Activated T-cell treated with anti-CD3 and anti-CD28 coated beads, Interleukin-2, amount 50 U/mL, for 48 hours (primary cell): Measurements from ENCODE around the gene BMPR1A.

Experiments used
- DNase-seq, 2 experiments: peaks; one replicate each; pipeline ENCODE4 v3.0.0-alpha.2; 2020

BMPR1A gene

GRCh38 chr10:86958116-86958900 is 201.9 kb downstream of the BMPR1A start, which contains the start of gene SNCG:
Gene SNCG (plus strand): TSS chr10:86958599. CDS start chr10:86958698, 99 bp downstream.
- no peak for DNase-seq

DNA sequence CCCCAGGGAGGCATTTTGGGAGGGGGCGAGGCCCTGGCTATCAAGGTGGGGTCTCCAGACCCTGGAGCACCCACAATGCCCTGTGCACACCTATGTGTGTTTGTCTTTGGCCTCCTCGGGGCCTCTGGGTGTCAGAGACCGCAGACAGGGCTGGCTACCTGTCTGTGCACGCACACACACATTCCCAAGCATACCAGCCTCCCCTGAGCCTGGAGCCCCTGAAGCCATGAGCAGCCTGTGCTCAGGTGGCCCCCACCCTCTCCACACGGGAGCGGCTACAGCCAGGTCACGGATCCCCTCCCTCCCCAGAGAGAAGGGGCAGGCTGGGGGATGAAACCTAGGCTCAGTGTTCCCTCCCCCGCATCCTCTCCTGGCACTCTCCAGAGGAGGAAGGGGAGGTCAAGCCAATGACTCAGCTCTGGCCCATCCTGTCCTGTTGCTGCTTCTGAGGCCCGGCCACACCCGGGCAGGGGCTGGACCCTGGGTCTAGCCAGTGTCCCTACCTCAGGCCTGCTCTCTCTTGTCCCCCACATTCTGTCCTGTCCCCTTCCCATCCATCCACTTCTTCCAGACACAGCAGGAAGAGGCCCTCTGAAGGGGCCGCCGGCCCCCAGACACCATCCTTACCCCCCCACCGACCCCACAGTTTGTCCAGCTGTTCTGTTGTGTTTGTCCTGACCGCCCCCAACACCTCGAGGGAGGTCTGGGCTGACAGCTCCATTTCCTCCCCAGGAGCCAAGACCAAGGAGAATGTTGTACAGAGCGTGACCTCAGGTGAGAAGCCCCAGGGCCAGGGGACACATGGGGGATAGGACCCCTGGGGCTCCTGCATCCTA is 202.7 kb downstream of the BMPR1A start:
- no peak for DNase-seq

GRCh38 chr10:86959737-86960002 is 203.3 kb downstream of the BMPR1A start:
- no peak for DNase-seq

- DNase-seq, result peak in 1 of 2 experiments; percentile 62
These were observed 203.8 kb downstream of the BMPR1A start for GRCh38 chr10:86960003-86960862.

- DNase-seq, result no peak
These were observed 204.5 kb downstream of the BMPR1A start for GRCh38 chr10:86960863-86961434.

DNA sequence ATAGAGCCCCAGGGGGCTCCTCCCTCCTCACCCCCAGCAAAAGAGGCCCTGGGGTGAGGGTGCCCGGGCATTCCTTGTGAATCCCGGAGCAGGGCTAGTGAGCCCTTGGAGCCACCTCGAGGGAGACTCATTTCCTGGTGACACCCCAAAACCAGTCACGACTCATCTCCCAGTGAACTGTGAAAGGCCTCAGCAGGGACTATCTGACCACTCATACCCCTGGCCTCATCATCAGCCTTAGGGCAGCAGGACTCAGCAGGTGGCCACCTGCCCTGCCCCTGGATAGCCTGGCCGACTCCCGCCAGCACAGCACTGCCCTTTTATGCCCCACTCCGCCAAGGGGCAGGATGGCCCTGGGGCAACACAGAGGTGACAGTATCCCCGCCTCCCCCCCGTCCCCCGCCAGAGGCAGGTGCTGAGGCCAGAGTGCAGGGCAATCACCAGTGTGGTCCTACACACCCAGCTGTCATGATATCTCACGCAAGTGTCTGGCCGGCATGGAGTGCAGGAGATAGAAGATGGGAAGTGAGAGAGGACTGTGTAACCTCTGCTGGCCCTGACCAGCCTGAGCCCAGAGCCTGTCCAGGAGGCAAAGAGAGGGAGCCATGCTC is 205.2 kb downstream of the BMPR1A start:
- DNase-seq, result no peak

- peak; percentile 7 to 13 for DNase-seq
These were observed 205.9 kb downstream of the BMPR1A start for GRCh38 chr10:86962136-86962980.

DNA sequence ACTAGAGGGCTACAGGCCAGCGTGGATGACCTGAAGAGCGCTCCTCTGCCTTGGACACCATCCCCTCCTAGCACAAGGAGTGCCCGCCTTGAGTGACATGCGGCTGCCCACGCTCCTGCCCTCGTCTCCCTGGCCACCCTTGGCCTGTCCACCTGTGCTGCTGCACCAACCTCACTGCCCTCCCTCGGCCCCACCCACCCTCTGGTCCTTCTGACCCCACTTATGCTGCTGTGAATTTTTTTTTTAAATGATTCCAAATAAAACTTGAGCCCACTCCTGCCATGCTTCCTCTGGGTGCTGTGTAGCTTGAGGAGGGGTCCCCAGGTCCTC is 206.5 kb downstream of the BMPR1A start:
- no peak for DNase-seq

DNA sequence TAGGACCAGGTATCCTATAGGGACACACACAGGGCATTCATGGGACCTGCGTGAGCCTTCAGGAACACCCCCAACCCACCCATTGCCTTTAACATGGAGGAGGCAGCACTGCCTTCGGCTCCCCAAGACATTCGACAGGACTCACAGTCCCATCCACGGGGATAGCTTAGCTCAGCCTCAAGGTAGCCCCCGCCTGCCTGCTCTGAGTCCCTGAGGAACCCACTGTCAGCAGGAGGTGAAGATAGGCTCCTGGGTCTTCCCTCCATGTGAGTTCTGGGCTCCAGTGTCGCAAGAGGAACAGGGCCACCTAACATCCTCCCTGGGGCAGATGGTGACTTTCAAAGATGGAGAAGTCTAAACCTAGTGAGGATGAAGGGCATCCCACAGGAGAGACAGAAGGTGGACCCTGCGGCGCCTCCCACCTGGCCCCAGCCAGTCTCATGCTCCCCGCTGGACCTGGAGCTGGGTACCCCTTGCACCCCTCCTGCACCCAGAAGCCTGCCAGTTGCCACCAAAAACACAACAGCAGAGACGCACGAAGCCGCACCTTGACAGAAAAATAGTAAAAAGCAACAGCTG is 207.0 kb downstream of the BMPR1A start:
- DNase-seq, result peak; percentile 12 to 13

DNA sequence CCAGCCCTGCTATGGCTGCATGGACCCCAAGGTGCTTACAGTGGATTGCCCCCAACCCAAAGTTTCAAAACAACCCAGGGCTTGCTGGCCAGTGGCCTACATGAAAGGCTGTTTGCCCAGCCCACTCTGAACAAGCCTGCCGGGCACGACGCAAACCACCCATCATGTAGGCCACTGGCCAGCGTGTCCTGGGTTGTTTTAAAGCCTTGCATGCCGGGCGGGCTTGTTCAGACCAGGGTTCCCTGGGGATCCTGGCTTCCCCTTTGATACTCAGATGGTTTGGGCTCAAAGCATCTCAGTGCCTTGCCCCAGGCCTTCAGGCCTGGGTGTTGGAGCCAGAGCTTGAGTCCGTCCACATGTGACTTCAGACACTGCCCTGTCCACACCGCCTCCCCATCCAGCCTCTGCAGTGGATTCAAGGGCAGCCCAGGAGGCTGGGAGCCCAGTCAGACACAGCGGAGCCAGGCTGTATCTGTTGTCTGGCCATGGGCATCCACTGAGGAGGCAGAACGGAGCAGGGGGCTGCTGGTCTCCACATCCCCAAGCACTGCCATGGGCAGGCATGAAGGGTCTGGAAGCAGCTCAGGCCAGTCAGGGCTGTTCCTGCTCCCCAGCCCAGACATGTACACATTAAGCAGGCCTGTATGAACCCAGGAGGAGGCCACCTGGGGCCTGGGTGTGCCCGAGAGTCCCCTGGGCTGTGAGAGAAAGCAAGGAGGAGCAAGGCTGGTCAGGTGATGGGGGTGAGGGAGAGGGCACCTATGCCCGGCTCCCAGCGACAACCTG is 207.8 kb downstream of the BMPR1A start:
- peak; percentile 11 to 13 for DNase-seq

- DNase-seq, result peak; percentile 15
These were observed 208.4 kb downstream of the BMPR1A start for GRCh38 chr10:86964847-86965190.

DNA sequence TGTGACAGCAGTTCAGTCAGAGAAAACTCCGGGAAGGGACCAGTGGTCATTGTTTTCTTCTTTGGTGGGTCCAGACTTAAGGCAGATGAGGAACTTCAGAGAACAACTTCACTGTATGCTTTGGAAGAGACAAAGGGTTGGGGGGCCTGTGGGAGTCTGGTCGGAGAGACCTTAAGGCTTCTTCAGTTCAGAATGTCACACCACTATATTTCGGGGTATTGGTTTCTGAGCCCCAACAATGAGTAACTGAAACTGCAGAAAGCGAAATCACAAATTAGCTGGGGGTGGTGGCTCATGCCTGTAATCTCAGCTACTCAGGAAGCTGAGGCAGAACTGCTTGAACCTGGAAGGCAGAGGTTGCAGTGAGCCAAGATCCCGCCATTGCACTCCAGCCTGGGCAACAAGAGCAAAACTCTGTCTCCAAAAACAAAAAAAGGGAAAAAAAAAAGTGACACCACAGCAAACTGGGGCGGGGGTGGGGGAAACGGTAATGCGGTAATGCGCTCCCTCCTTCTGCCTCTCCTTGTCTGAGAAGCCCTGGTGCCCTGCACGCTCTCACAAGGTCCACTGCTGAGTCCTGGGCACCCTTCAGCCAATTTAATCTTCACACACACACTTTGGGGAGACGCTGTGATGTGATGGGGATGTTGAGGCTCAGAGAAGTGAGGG is 209.7 kb downstream of the BMPR1A start:
- DNase-seq, result peak in 1 of 2 experiments; percentile 22

DNA sequence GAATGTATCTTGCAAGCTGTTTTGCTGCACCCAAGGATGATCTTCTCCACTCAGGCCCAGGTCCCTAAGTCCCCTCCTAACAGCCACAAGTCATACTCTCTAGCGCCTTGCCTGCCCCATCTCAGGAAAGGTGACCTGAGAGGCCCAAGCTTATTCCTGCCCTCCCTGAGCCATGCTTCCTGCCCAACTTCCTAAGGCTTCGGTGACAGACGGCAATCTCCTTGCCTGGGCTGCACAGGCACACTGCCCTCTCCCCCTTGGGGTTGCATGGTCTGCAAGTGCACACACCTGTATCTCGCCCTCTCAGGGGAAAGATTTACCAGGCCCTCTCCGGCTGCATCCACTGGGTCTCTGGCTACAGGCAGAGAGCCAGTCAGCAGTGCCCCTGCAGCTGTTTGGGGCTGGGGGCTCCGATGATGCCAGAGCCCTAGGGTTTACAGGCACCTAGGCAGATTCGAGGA is 211.1 kb downstream of the BMPR1A start:
- no peak for DNase-seq

DNA sequence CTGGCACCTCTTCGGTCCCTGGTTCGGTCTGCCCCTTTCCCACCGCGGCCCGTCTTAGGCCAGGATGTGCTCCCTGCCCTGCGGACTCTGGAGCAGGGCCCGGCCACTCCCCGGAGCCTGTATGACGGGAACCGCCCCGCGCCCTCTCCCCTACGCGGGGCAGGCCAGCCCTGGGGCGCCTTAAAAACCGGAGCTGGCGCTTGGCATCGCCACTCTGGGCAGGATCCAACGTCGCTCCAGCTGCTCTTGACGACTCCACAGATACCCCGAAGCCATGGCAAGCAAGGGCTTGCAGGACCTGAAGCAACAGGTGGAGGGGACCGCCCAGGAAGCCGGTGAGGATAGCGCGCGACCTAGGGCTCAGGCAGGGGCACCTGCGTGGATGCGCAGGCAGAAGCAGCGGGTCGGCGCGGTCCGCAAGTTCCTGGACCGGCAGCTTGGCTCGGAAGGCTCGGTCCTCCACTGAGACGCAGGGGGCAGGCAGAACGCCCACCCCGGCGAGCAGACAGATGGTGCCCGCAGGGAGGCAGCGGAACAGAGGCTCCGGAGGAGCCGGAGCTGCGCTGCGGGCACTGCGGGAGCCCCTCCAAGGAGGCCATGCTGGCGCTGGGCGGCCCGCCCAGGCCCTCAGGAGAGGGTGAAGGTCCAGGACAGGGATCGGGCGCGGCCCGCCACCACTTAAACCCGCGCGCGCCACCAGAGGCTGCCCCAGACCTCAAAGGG is 212.0 kb downstream of the BMPR1A start, which contains the start of gene ADIRF:
Gene ADIRF (plus strand): TSS at position 212 of the 723 bp plus-strand sequence. CDS start 63 bp downstream, at position 275.
- peak in 1 of 2 experiments; percentile 39 for DNase-seq

GRCh38 chr10:86968994-86969355 is 212.6 kb downstream of the BMPR1A start:
- no peak for DNase-seq

- DNase-seq, result no peak
These were observed 213.1 kb downstream of the BMPR1A start for GRCh38 chr10:86969421-86970041.

- no peak for DNase-seq
These were observed 214.0 kb downstream of the BMPR1A start for GRCh38 chr10:86970162-86970981.

- no peak for DNase-seq
These were observed 214.5 kb downstream of the BMPR1A start for GRCh38 chr10:86970982-86971231.
